GM21381 (cell line): ENCODE measurements around the gene CCT8.
A peak's percentile ranks its signal among the peaks of the same experiment; 100 is the strongest.

Experiments used
- ATAC-seq: cut with Tn5 transposase; IDR thresholded peaks from one replicate; pipeline ENCODE4 v1.9.1; 2021; ENCODE audit warnings: mild to moderate bottlenecking, moderate library complexity; ENCODE audit not compliant: unreplicated experiment

The CCT8 gene

GRCh38 chr21:29073222-29074006 lies at the start of gene CCT8:
Gene CCT8, minus strand, starts transcription at chr21:29073648. Its CDS starts 58 bp downstream, at chr21:29073590.
- peak; percentile 87 for ATAC-seq

- ATAC-seq, result no peak
Observed at GRCh38 chr21:29121759-29122158, 48.3 kb upstream of the CCT8 start.

- ATAC-seq, result peak; percentile 57
Observed at GRCh38 chr21:29117372-29117955, 44.0 kb upstream of the CCT8 start.

GRCh38 chr21:29115899-29116298 lies 42.5 kb upstream of the CCT8 start:
- ATAC-seq, result no peak

- no peak for ATAC-seq
Observed at GRCh38 chr21:29114765-29115500, 41.5 kb upstream of the CCT8 start.

- ATAC-seq, result no peak
Observed at GRCh38 chr21:29105218-29105617, 31.8 kb upstream of the CCT8 start.

GRCh38 chr21:29104239-29104708 lies 30.8 kb upstream of the CCT8 start:
- no peak for ATAC-seq

- ATAC-seq, result no peak
Observed at GRCh38 chr21:29102791-29103257, 29.4 kb upstream of the CCT8 start.

GRCh38 chr21:29098156-29098555 lies 24.7 kb upstream of the CCT8 start:
- ATAC-seq, result no peak

- no peak for ATAC-seq
Observed at GRCh38 chr21:29096218-29097015, 23.0 kb upstream of the CCT8 start.

GRCh38 chr21:29092102-29092959 lies 18.9 kb upstream of the CCT8 start:
- ATAC-seq, result no peak

GRCh38 chr21:29091033-29091432 lies 17.6 kb upstream of the CCT8 start:
- no peak for ATAC-seq

GRCh38 chr21:29085106-29085752 lies 11.8 kb upstream of the CCT8 start:
- ATAC-seq, result no peak

- no peak for ATAC-seq
Observed at GRCh38 chr21:29084372-29084771, 10.9 kb upstream of the CCT8 start.

- ATAC-seq, result no peak
Observed at GRCh38 chr21:29083306-29083705, 9.9 kb upstream of the CCT8 start.

GRCh38 chr21:29082046-29082815 lies 8.8 kb upstream of the CCT8 start:
- no peak for ATAC-seq

- ATAC-seq, result no peak
Observed at GRCh38 chr21:29080454-29080941, 7.0 kb upstream of the CCT8 start.
